Gastroesophageal sphincter (tissue), 3 donors: ENCODE measurements around the gene DDX5.

Experiments used
- POLR2A ChIP-seq, 2 donors: fragments of 450-650 bp; IDR thresholded peaks; one replicate each; pipeline ENCODE4 v1.6.1; 2017; ENCODE audit warnings: antibody characterized with exemption in 2 of 2, mild to moderate bottlenecking in 2 of 2, moderate library complexity in 1 of 2
- TF ChIP-seq, protein P1 (sequence below), 4 experiments: fragments of 200-600 bp in 2 of 4; fragments of 450-650 bp in 2 of 4; sonication (generic) in 1 of 4; IDR thresholded peaks; one replicate each; pipeline ENCODE4 v1.5.1; 2017 to 2019; ENCODE audit warnings: antibody characterized with exemption in 4 of 4, mild to moderate bottlenecking in 2 of 4, moderate library complexity in 2 of 4

DNA sequence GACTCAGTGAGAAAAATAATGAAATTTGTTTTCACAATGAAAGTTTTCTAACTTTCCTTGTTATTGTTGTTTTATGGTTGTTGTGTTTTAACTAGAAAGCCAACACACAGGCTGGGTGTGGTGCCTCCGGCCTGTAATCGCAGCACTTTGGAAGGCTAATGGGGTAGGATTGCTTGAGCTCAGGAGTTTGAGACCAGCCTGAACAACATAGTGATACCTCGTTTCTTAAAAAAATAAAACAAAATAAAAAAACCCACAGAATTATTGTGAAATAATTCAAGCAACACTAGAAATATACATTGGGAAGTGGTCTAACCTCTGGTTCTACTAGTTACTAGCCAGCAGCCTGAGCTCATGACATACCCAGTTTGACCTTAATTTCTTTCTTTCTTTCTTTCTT, 56.5 kb downstream of the DDX5 start:
- TF ChIP-seq, protein P1, sequence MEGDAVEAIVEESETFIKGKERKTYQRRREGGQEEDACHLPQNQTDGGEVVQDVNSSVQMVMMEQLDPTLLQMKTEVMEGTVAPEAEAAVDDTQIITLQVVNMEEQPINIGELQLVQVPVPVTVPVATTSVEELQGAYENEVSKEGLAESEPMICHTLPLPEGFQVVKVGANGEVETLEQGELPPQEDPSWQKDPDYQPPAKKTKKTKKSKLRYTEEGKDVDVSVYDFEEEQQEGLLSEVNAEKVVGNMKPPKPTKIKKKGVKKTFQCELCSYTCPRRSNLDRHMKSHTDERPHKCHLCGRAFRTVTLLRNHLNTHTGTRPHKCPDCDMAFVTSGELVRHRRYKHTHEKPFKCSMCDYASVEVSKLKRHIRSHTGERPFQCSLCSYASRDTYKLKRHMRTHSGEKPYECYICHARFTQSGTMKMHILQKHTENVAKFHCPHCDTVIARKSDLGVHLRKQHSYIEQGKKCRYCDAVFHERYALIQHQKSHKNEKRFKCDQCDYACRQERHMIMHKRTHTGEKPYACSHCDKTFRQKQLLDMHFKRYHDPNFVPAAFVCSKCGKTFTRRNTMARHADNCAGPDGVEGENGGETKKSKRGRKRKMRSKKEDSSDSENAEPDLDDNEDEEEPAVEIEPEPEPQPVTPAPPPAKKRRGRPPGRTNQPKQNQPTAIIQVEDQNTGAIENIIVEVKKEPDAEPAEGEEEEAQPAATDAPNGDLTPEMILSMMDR (IDR thresholded peaks at IDR 0.05) = no peak
- TF ChIP-seq POLR2A (IDR thresholded peaks at IDR 0.05) = no peak
